Activated CD8-positive, alpha-beta memory T cell treated with anti-CD3 and anti-CD28 coated beads for 4 hours (primary cell): ENCODE data around the gene ZBTB22.
"Not testable (repeated sequence)": the region's sequence is repeated elsewhere in the genome, so short reads cannot be mapped to it uniquely, and the experiment has no call there.

Source experiments
- DNase-seq, 2 donors: peaks; one replicate each; pipeline ENCODE4 v3.0.0-alpha.2; 2020; ENCODE audit warnings: low read depth in 2 of 2

The ZBTB22 gene

GRCh38 chr6:33299237-33299944 is 18.2 kb downstream of the ZBTB22 start:
- peak; percentile 87 to 90 for DNase-seq

GRCh38 chr6:33298773-33299236 is 18.7 kb downstream of the ZBTB22 start, which contains the start of gene RGL2:
TSS of gene RGL2 (minus strand) at chr6:33298942. CDS start at chr6:33298610, 332 bp downstream.
- peak in 1 of 2 donors; percentile 39 for DNase-seq

GRCh38 chr6:33297956-33298772 is 19.4 kb downstream of the ZBTB22 start:
- no peak for DNase-seq

- DNase-seq = no peak
Observed at GRCh38 chr6:33297406-33297955, 20.1 kb downstream of the ZBTB22 start.

GRCh38 chr6:33296797-33297405 is 20.6 kb downstream of the ZBTB22 start:
- DNase-seq = no peak

- DNase-seq = no peak
Observed at GRCh38 chr6:33295621-33296369, 21.7 kb downstream of the ZBTB22 start.

GRCh38 chr6:33294086-33294823 is 23.3 kb downstream of the ZBTB22 start:
- no peak for DNase-seq

GRCh38 chr6:33292996-33293682 is 24.4 kb downstream of the ZBTB22 start:
- DNase-seq = no peak

GRCh38 chr6:33290459-33290858 is 27.1 kb downstream of the ZBTB22 start:
- DNase-seq = no peak

- DNase-seq = no peak
Observed at GRCh38 chr6:33289784-33290315, 27.7 kb downstream of the ZBTB22 start.

GRCh38 chr6:33288921-33289783 is 28.4 kb downstream of the ZBTB22 start, which contains the start of the genes PFDN6 and WDR46:
TSS of gene PFDN6 (plus strand) at chr6:33289601. CDS start at chr6:33289857, 256 bp downstream.
TSS of gene WDR46 (minus strand) at chr6:33289239. CDS start at chr6:33289170, 69 bp downstream.
- peak; percentile 61 to 75 for DNase-seq

GRCh38 chr6:33288141-33288920 is 29.2 kb downstream of the ZBTB22 start:
- DNase-seq = no peak

- DNase-seq = no peak
Observed at GRCh38 chr6:33286946-33287914, 30.3 kb downstream of the ZBTB22 start.

- not testable (repeated sequence) for DNase-seq
Observed at GRCh38 chr6:33285214-33285613, 32.3 kb downstream of the ZBTB22 start.

GRCh38 chr6:33280539-33280938 is 37.0 kb downstream of the ZBTB22 start:
- no peak for DNase-seq

GRCh38 chr6:33279971-33280511 is 37.5 kb downstream of the ZBTB22 start:
- no peak for DNase-seq
